ENCODE measurements around the gene MTHFSD.

The MTHFSD gene

GRCh38 chr16:86566601-86566965 lies 11.5 kb upstream of the MTHFSD start, which contains the start of gene FOXC2 (continued):
- TF ChIP-seq ESRRG (CRISPR knock-in tag; IDR thresholded peaks at IDR 0.05): no peak
- TF ChIP-seq PPARA (CRISPR knock-in tag; IDR thresholded peaks at IDR 0.05; ENCODE audit: borderline replicate concordance): no peak
- no peak for TF ChIP-seq ZNF8 (CRISPR knock-in tag; IDR thresholded peaks at IDR 0.05)

- no peak for ATAC-seq
- TF ChIP-seq CREB5 (CRISPR knock-in tag; IDR thresholded peaks at IDR 0.05; ENCODE audit: low read depth) (no peak), ZFP3 (CRISPR knock-in tag; IDR thresholded peaks at IDR 0.05) (no peak), TCF4 (CRISPR knock-in tag; IDR thresholded peaks at IDR 0.05; ENCODE audit: borderline replicate concordance) (no peak), CSRNP3 (CRISPR knock-in tag; IDR thresholded peaks at IDR 0.05) (no peak), ZC3H10 (CRISPR knock-in tag; IDR thresholded peaks at IDR 0.05) (no peak)
- TF ChIP-seq, protein P1, sequence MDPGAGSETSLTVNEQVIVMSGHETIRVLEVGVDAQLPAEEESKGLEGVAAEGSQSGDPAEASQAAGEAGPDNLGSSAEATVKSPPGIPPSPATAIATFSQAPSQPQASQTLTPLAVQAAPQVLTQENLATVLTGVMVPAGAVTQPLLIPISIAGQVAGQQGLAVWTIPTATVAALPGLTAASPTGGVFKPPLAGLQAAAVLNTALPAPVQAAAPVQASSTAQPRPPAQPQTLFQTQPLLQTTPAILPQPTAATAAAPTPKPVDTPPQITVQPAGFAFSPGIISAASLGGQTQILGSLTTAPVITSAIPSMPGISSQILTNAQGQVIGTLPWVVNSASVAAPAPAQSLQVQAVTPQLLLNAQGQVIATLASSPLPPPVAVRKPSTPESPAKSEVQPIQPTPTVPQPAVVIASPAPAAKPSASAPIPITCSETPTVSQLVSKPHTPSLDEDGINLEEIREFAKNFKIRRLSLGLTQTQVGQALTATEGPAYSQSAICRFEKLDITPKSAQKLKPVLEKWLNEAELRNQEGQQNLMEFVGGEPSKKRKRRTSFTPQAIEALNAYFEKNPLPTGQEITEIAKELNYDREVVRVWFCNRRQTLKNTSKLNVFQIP (CRISPR knock-in tag; IDR thresholded peaks at IDR 0.05; ENCODE audit: borderline replicate concordance, low read depth): no peak
Measured at GRCh38 chr16:86565644-86566511, 10.8 kb upstream of the MTHFSD start.

DNA sequence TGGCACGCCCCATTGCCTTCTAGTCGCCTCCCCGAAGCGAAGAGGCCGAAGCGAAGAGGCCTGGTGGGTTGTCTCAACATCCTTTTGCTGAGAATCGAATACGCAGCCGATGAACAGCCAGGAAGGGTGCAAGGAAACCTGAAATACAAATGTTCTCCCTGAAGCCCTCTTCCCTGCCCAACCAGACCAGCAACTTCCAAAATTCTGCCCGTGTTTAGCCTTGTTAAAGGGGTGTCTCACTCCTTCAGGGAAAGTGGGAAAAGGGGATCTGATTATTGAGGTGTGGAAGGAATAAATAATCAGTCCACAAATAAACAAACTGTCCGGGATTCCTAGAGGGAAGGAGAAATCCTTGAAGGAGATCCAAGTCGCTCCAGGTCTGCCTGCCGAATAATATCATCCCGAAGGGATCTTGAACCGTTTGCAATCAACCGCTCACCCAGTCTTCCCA lies 10.2 kb upstream of the MTHFSD start:
- TF ChIP-seq PPARA (CRISPR knock-in tag; IDR thresholded peaks at IDR 0.05; ENCODE audit: borderline replicate concordance): no peak
- no peak for TF ChIP-seq CSDC2 (CRISPR knock-in tag; IDR thresholded peaks at IDR 0.05)
- ATAC-seq: no peak

- peak; percentile 71 for ATAC-seq
- TF ChIP-seq RARB (CRISPR knock-in tag; IDR thresholded peaks at IDR 0.05) (no peak), ESRRG (CRISPR knock-in tag; IDR thresholded peaks at IDR 0.05) (no peak), ZFP3 (CRISPR knock-in tag; IDR thresholded peaks at IDR 0.05) (no peak), GLIS3 (CRISPR knock-in tag; IDR thresholded peaks at IDR 0.05) (no peak), OSR1 (CRISPR knock-in tag; IDR thresholded peaks at IDR 0.05) (no peak), CSDC2 (CRISPR knock-in tag; IDR thresholded peaks at IDR 0.05) (no peak), CREB5 (CRISPR knock-in tag; IDR thresholded peaks at IDR 0.05; ENCODE audit: low read depth) (no peak), CSRNP3 (CRISPR knock-in tag; IDR thresholded peaks at IDR 0.05) (no peak), ARNTL (CRISPR knock-in tag; IDR thresholded peaks at IDR 0.05; ENCODE audit: borderline replicate concordance, low read depth) (no peak), TCF4 (CRISPR knock-in tag; IDR thresholded peaks at IDR 0.05; ENCODE audit: borderline replicate concordance) (no peak), TOX (CRISPR knock-in tag; IDR thresholded peaks at IDR 0.05; ENCODE audit: borderline replicate concordance) (no peak), ZC3H10 (CRISPR knock-in tag; IDR thresholded peaks at IDR 0.05) (no peak), PPARA (CRISPR knock-in tag; IDR thresholded peaks at IDR 0.05; ENCODE audit: borderline replicate concordance) (no peak), TSHZ2 (CRISPR knock-in tag; IDR thresholded peaks at IDR 0.05) (no peak)
- TF ChIP-seq, protein P1 (CRISPR knock-in tag; IDR thresholded peaks at IDR 0.05; ENCODE audit: borderline replicate concordance, low read depth): no peak
Measured at GRCh38 chr16:86563469-86564345, 8.7 kb upstream of the MTHFSD start.
